Gastroesophageal sphincter (tissue), 4 donors: ENCODE measurements around the gene ACAN. TPM values are rescaled to one million over a fixed set of nuclear protein-coding genes. Genes with fewer than 3 reads are reported as not detected.

Experiments used
- ATAC-seq: fragments of 150-250 bp; one replicate; pipeline ENCODE4 v1.9.1; 2016; ENCODE audit warnings: mild to moderate bottlenecking, moderate library complexity
- H3K27ac ChIP-seq, 4 donors: fragments of 200-600 bp; sonication (generic) in 3 of 4; 1 replicate in 3 of 4; 2 replicates in 1 of 4; pipeline ENCODE4 v1.5.1; 2016 to 2019
- H3K27me3 ChIP-seq: fragments of 200-600 bp; sonication (generic); one replicate; pipeline ENCODE4 v1.5.1; 2019
- H3K36me3 ChIP-seq, 2 donors: fragments of 200-600 bp; sonication (generic); one replicate each; pipeline ENCODE4 v1.5.1; 2019; ENCODE audit warnings: control low read depth in 1 of 2
- H3K4me1 ChIP-seq, 3 donors: fragments of 200-600 bp; sonication (generic); 1 replicate in 2 of 3; 2 replicates in 1 of 3; pipeline ENCODE4 v1.5.1; 2016 to 2019; ENCODE audit warnings: control low read depth in 2 of 3
- H3K4me3 ChIP-seq, 2 donors: fragments of 200-600 bp; sonication (generic); one replicate each; pipeline ENCODE4 v1.5.1; 2019; ENCODE audit warnings: mild to moderate bottlenecking in 1 of 2, moderate library complexity in 1 of 2
- H3K9me3 ChIP-seq, 3 donors: fragments of 200-600 bp; sonication (generic); one replicate each; pipeline ENCODE4 v1.5.1; 2017 to 2019; ENCODE audit warnings: control low read depth in 2 of 3
- CTCF ChIP-seq, 4 experiments: fragments of 200-600 bp in 2 of 4; fragments of 450-650 bp in 2 of 4; sonication (generic) in 1 of 4; IDR thresholded peaks; one replicate each; pipeline ENCODE4 v1.5.1; 2017 to 2019; ENCODE audit warnings: antibody characterized with exemption in 4 of 4, mild to moderate bottlenecking in 2 of 4, moderate library complexity in 2 of 4
- EP300 ChIP-seq: sonication (generic); formaldehyde crosslinking; IDR thresholded peaks from one replicate; pipeline ENCODE4 v1.6.1; 2017; ENCODE audit warnings: antibody characterized with exemption, mild to moderate bottlenecking
- POLR2A ChIP-seq, 2 donors: fragments of 450-650 bp; IDR thresholded peaks; one replicate each; pipeline ENCODE4 v1.6.1; 2017; ENCODE audit warnings: antibody characterized with exemption in 2 of 2, mild to moderate bottlenecking in 2 of 2, moderate library complexity in 1 of 2
- POLR2AphosphoS5 ChIP-seq: sonication (generic); formaldehyde crosslinking; IDR thresholded peaks from one replicate; pipeline ENCODE4 v1.6.1; 2017; ENCODE audit warnings: antibody characterized with exemption
- WGBS, 2 donors: methylation state at CpG; one replicate each; pipeline ENCODE4 v1.1.5; 2018; ENCODE audit warnings: low coverage in 1 of 2; 5-methylcytosine and 5-hydroxymethylcytosine counted together
- total RNA-seq, 4 donors: library from RNA; depleted of rRNA; stranded (reverse); fragments of >200 nt; gene quantifications; one replicate each; pipeline ENCODE4 v1.1.0, GENCODE V29; 2016

Gene ACAN
- total RNA-seq, 4 donors from 2014 or later: 0.04 to 0.17 (median 0.13) TPM; not detected in 1

- ATAC-seq: peak; percentile 31
- WGBS, 2 donors: 30% methylated on average over 2 of the region's 18 CpGs; no CpG with 5 or more reads in 1 of the 2 donors
- TF ChIP-seq POLR2A (IDR thresholded peaks at IDR 0.05): no peak
- no peak for TF ChIP-seq POLR2AphosphoS5
- no peak for TF ChIP-seq EP300
- peak in 3 of 4 experiments; percentile 36 to 69 (median 48) for TF ChIP-seq CTCF (IDR thresholded peaks at IDR 0.05)
- H3K4me1 ChIP-seq: no peaks in the 10 kb centered on the region
- no peaks in the 10 kb centered on the region for H3K36me3 ChIP-seq
- no peaks in the 10 kb centered on the region for H3K9me3 ChIP-seq
- H3K4me3 ChIP-seq: no peak overlapping the region
- H3K27ac ChIP-seq: no peak overlapping the region
- peaks cover 7% of the 10 kb centered on the region for H3K27me3 ChIP-seq
These were observed 75.5 kb downstream of the ACAN start for GRCh38 chr15:88878720-88879184.

GRCh38 chr15:88880944-88881740 lies 77.9 kb downstream of the ACAN start:
- 88 to 94% methylated on average over 8 to 17 of the region's 31 CpGs for WGBS, 2 donors
- ATAC-seq: no peak
- H3K27ac ChIP-seq: no peak overlapping the region
- TF ChIP-seq CTCF (IDR thresholded peaks at IDR 0.05): no peak
- TF ChIP-seq POLR2A (IDR thresholded peaks at IDR 0.05): no peak
- no peak for TF ChIP-seq EP300
- TF ChIP-seq POLR2AphosphoS5: no peak
- H3K4me1 ChIP-seq: no peaks in the 10 kb centered on the region
- H3K36me3 ChIP-seq: no peaks in the 10 kb centered on the region
- H3K4me3 ChIP-seq: no peak overlapping the region
- no peaks in the 10 kb centered on the region for H3K9me3 ChIP-seq
- H3K27me3 ChIP-seq: no peaks in the 10 kb centered on the region

GRCh38 chr15:88881775-88882174 lies 78.5 kb downstream of the ACAN start:
- Histone ChIP-seq H3K36me3 (peaks cover 0 to under 1% of the 10 kb centered on the region in 2 donors), H3K27me3 (no peaks in the 10 kb centered on the region), H3K27ac (no peak overlapping the region), H3K9me3 (no peaks in the 10 kb centered on the region), H3K4me3 (no peak overlapping the region), H3K4me1 (no peaks in the 10 kb centered on the region)
- no peak for TF ChIP-seq POLR2AphosphoS5
- TF ChIP-seq POLR2A (IDR thresholded peaks at IDR 0.05): no peak
- no peak for TF ChIP-seq CTCF (IDR thresholded peaks at IDR 0.05)
- no peak for TF ChIP-seq EP300
- ATAC-seq: no peak
- WGBS, 2 donors: no CpG with 5 or more reads among the region's 3 CpGs

GRCh38 chr15:88882785-88883184 lies 79.5 kb downstream of the ACAN start:
- Histone ChIP-seq H3K36me3 (peaks cover 0 to 9% of the 10 kb centered on the region in 2 donors), H3K27ac (no peak overlapping the region), H3K27me3 (no peaks in the 10 kb centered on the region), H3K4me1 (no peaks in the 10 kb centered on the region), H3K4me3 (no peak overlapping the region), H3K9me3 (no peaks in the 10 kb centered on the region)
- no peak for ATAC-seq
- no peak for TF ChIP-seq POLR2A (IDR thresholded peaks at IDR 0.05)
- no peak for TF ChIP-seq POLR2AphosphoS5
- no peak for TF ChIP-seq CTCF (IDR thresholded peaks at IDR 0.05)
- TF ChIP-seq EP300: no peak
- WGBS, 2 donors: 71 to 73% methylated on average over 1 to 4 of the region's 4 CpGs
